T-helper 1 cell treated with Interleukin-12 subunit alpha and Interleukin-12 subunit beta and Interleukin-4 antibody, amounts not matched to agents 30 μg/mL and 1 μg/mL, for 36 hours (primary cell): Measurements from ENCODE around the gene FHOD3.

Source experiments
- H3K27ac Mint-ChIP-seq: one replicate; pipeline ENCODE4 v1.8.0; 2021; ENCODE audit warnings: mild to moderate bottlenecking, mixed read lengths
- H3K27me3 Mint-ChIP-seq: one replicate; pipeline ENCODE4 v1.8.0; 2021; ENCODE audit warnings: low read depth, mixed read lengths
- H3K36me3 Mint-ChIP-seq: one replicate; pipeline ENCODE4 v1.8.0; 2021; ENCODE audit warnings: low read depth, mixed read lengths
- H3K4me1 Mint-ChIP-seq: one replicate; pipeline ENCODE4 v1.8.0; 2021; ENCODE audit warnings: low read depth, mixed read lengths
- H3K4me3 Mint-ChIP-seq: one replicate; pipeline ENCODE4 v1.8.0; 2021; ENCODE audit warnings: mild to moderate bottlenecking, moderate library complexity, mixed read lengths
- H3K9me3 Mint-ChIP-seq: one replicate; pipeline ENCODE4 v1.8.0; 2021; ENCODE audit warnings: mixed read lengths

The FHOD3 gene

DNA sequence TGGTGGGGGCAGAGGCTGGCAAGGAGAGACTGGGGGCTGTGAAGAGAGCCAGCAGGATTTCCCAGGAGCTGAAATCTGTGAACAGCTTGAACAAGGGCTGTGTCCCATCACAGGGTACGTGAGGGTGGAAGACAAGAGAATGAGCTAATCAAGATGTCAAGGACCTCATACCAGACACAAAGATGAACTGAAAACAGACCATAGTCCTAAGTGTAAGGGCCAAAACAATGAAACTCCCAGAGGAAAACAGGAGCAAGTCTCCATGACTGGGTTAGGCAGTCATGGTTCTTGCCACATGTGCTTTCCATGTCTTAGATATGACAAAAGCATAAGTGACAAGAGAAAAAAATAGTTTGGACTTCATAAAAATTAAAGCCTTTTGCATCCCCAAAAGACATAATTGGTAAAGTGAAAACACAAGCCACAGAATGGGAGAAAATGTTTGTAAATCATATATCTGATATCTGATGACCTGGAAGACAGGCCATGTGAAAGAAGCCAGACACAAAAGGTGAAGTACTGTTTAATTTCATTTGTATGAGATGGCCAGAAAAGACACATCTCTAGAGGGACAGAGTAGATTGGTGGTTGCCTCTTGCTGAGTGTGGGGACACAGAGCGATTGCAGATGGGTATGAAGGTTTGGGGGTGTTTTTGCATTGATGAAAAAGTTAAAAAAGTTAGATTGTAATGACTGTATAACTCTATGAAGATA, 67.6 kb downstream of the FHOD3 start:
- no peaks in the 10 kb centered on the region for H3K9me3 Mint-ChIP-seq
- H3K36me3 Mint-ChIP-seq: no peaks in the 10 kb centered on the region
- no peaks in the 10 kb centered on the region for H3K27me3 Mint-ChIP-seq
- H3K4me1 Mint-ChIP-seq: no peaks in the 10 kb centered on the region
- H3K27ac Mint-ChIP-seq: no peak overlapping the region
- no peak overlapping the region for H3K4me3 Mint-ChIP-seq

DNA sequence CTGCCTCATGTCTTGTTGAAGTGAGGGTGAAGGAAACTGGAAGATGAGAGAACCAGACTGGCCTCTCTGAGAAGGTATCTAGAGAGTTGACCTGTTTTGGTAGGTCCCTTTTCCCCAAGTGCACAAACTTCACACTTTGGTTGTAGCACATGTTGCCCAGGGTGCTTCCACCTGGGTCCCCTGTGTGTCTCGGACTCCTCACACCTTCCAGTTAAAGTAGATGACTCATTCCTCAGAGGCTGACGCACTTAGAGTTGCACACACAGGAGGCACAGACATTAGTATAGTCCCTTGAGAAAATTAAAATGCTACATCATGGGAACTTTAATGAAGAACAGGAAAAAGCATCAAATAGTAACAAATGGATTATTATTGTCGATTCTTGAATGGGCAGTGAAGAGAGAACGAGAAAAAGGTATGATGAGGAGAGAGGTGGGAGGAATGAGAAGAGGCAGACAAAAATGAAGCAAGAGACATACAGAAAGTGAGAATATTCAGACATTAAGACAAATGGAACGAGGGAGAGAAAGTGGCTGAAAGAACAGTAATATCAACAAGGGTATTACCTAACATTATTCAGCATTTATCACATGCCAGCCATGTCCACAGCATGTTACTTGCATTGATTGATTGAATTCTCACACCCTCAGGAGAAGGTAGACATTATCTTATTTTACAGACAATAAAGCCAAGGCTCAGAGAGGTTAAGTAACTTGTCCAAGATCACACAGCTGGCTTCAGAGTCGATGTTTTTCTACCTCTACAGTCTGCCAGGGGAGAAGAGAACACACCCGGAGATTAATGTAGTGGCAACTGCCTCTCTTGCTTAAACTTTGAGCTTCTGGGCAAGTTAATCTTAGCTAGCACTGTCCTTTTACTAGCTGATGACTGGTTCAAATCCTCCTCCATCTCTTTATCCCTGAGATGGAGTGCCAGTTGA, 68.6 kb downstream of the FHOD3 start:
- H3K27ac Mint-ChIP-seq: no peak overlapping the region
- H3K9me3 Mint-ChIP-seq: no peaks in the 10 kb centered on the region
- no peaks in the 10 kb centered on the region for H3K36me3 Mint-ChIP-seq
- H3K27me3 Mint-ChIP-seq: peaks cover under 1% of the 10 kb centered on the region
- H3K4me1 Mint-ChIP-seq: no peaks in the 10 kb centered on the region
- H3K4me3 Mint-ChIP-seq: no peak overlapping the region

DNA sequence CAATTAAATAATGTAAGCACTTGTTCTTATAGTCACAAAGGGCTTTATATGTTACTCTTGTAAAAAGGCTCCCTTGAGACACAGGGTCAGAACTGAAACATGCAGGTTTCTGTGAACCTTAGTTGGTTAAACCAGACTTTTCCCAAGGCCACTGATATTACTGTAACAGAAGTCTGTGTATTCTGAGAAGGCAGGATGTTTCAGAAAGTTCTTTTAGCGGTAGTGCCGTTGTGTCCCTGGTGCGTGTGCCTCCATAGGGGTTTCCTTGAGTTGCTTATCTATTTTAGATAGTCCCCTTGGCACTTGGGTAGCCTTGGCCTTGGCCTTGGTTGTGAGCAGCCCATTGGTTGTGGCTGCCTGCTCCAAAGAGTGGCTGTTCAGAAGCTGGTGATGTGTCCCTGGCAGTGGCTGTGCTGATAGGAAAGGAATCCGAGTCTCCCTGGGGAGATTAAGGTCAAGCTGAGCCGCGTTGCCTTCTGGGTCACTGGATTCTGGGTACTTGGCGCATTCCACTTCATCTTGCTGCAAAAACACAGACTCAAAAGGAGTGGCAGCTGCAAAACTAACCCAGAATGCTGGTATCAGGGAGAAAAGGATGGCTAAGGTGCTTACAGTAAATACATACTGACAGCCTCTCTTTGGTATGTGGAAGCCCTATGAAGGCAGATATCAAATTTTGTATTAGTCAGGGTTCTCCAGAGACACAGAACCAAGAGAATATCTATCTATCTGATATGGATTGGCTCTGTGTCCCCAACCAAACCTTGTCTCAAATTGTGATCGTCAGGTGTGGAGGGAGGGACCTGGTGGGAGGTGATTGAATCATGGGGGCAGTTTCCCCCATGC, 69.7 kb downstream of the FHOD3 start:
- H3K27ac Mint-ChIP-seq: no peak overlapping the region
- H3K9me3 Mint-ChIP-seq: no peaks in the 10 kb centered on the region
- H3K4me3 Mint-ChIP-seq: no peak overlapping the region
- no peaks in the 10 kb centered on the region for H3K36me3 Mint-ChIP-seq
- peaks cover 4% of the 10 kb centered on the region for H3K27me3 Mint-ChIP-seq
- H3K4me1 Mint-ChIP-seq: no peaks in the 10 kb centered on the region

DNA sequence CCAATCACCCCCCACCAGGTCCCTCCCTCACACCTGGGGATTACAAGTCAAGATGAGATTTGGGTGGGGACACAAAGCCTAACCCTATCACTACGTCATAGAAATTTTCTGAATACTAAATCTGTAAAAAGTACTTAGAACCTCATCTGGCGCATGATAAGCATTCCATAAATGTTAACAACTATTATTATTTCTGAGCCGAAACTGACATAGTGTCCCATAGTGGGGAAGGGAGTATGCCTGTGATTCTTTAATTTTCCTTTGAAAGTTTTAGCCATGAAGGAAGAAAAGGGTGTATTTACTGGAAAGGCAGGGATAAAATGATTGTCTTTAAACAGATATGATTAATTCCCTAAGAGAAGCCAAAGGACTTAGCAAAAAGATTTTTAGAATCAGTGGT, 71.4 kb downstream of the FHOD3 start:
- Mint-ChIP-seq H3K36me3 (no peaks in the 10 kb centered on the region), H3K27ac (no peak overlapping the region), H3K4me1 (no peaks in the 10 kb centered on the region), H3K9me3 (no peaks in the 10 kb centered on the region), H3K27me3 (peaks cover 19% of the 10 kb centered on the region), H3K4me3 (no peak overlapping the region)

DNA sequence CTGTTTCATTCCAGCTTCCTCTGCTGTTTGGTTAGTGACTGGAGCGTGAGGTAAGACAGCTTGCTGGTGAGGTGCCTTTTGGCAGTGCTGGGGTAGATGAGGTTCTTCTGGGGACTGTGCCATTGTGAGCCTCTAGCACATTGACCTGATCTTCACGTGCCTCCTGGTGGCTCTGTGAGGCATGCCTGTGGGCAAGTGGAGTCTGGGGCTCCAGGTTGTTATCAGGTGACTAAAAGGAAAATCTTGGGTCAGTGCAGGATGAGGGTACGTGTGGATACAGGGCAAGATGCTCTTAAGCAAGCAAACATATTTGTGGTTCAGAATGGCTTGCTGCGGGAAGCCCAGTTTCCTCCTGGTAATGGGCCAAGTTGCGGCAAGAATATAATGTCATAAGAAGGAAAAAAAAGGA, 75.4 kb downstream of the FHOD3 start:
- peaks cover 26% of the 10 kb centered on the region for H3K27me3 Mint-ChIP-seq
- no peak overlapping the region for H3K27ac Mint-ChIP-seq

DNA sequence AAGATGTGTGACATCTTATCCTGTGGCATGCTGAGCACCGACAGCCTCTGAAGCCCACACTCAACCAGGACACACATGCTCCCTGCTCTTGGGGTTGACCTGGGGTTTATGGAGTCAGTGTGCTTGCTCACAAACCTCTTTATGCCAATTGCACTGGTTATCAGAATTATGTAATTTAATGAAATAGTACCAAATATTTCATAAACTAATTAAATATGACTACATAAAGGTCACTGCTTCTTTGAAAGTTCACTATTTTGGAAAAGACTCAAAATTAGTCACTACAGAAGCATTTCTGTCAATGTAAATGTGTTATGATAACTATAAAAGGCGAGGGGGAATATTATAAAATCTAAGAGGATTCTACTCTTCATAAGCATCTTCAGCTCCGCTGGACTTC, 76.7 kb downstream of the FHOD3 start:
- peaks cover 26% of the 10 kb centered on the region for H3K27me3 Mint-ChIP-seq
- no peak overlapping the region for H3K27ac Mint-ChIP-seq
- H3K9me3 Mint-ChIP-seq: no peaks in the 10 kb centered on the region
- no peak overlapping the region for H3K4me3 Mint-ChIP-seq
- no peaks in the 10 kb centered on the region for H3K36me3 Mint-ChIP-seq
- H3K4me1 Mint-ChIP-seq: no peaks in the 10 kb centered on the region

More for the DNA sequence above, 75.4 kb downstream of the FHOD3 start:
- no peak overlapping the region for H3K4me3 Mint-ChIP-seq
- no peaks in the 10 kb centered on the region for H3K9me3 Mint-ChIP-seq
- no peaks in the 10 kb centered on the region for H3K36me3 Mint-ChIP-seq
- H3K4me1 Mint-ChIP-seq: no peaks in the 10 kb centered on the region

DNA sequence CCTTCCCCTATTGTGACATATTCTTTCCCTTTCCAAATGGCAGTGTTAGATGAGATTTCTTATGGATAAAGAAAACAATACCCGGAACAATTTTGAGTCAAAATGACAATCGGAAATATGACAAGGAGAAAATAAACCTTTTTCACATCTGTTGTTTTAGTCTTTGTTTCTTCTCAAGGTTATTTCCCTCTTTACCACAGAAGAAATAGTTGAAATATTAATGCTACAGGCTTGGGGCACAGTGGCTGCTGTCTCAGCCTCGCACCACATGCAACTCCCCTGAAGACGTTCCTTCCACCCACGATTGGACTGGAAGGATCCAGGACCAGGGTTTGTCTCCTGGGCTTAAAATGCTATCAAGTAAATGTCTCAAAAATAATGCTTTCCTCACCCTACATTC, 77.6 kb downstream of the FHOD3 start:
- Mint-ChIP-seq H3K4me1 (no peaks in the 10 kb centered on the region), H3K9me3 (no peaks in the 10 kb centered on the region), H3K36me3 (no peaks in the 10 kb centered on the region), H3K27ac (no peak overlapping the region), H3K4me3 (no peak overlapping the region), H3K27me3 (peaks cover 26% of the 10 kb centered on the region)

DNA sequence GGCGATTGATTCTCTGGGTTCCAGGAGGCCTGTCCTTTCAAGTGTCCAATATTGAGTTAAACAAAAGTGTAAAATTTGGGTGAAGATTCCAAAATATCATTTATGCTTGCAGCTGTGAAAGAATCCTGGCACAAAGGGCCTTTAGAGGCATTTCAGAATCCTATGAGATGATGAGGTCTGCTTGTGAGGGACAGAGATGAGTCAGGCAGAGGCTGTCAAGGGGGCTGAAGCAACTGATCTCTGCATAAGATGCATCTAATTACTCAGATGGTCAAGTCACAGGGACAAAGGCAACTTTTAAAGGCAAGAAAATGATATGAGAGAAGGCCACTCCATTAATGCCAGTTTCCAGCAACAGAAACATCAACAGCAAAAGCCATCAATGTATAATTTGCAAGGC, 78.8 kb downstream of the FHOD3 start:
- no peak overlapping the region for H3K4me3 Mint-ChIP-seq
- no peaks in the 10 kb centered on the region for H3K36me3 Mint-ChIP-seq
- no peak overlapping the region for H3K27ac Mint-ChIP-seq
- H3K27me3 Mint-ChIP-seq: peaks cover 22% of the 10 kb centered on the region
- no peaks in the 10 kb centered on the region for H3K9me3 Mint-ChIP-seq
- no peaks in the 10 kb centered on the region for H3K4me1 Mint-ChIP-seq

DNA sequence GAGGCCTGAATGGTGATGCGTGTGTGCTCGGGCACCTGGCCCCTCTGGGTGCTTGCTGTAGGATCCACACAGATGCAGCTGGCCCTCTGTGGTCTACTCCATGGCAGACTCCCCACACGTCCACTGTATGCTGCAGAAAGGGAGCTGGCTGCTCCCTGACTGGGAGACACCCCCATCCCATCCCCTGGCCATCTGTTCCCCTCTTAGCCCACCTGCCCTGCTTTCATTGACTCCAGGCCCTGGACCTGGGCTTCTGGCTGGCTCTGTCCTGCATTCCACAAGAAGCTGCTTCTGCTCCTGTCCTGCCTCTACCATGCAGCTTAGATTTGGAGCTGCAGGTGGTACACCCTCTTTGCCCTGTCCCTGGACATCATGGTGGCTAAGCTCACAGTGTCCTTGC, 80.1 kb downstream of the FHOD3 start:
- Mint-ChIP-seq H3K27me3 (peaks cover 19% of the 10 kb centered on the region), H3K4me3 (no peak overlapping the region), H3K4me1 (no peaks in the 10 kb centered on the region), H3K36me3 (no peaks in the 10 kb centered on the region), H3K27ac (no peak overlapping the region), H3K9me3 (no peaks in the 10 kb centered on the region)

DNA sequence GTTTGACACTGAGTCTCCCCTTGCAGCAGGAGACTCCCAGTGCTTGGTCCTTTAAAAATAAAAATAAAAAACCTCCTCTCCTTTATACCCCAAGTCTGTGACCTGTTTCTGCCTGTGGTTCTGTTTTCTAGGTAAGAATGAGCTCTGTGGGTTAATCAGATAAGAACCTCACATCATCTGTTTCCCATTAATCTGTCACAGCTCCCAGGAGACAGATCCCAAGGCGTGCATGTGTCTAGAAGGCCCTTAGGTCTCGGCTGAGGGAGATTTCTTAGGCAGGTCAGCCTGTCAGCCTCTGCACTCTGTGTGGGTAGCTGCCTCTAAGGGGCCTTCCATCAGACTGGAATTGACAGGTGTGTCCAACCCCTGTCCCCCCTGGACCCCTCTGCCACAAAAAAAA, 80.7 kb downstream of the FHOD3 start:
- Mint-ChIP-seq H3K4me1 (no peaks in the 10 kb centered on the region), H3K27me3 (peaks cover 13% of the 10 kb centered on the region), H3K27ac (no peak overlapping the region), H3K4me3 (no peak overlapping the region), H3K36me3 (no peaks in the 10 kb centered on the region), H3K9me3 (no peaks in the 10 kb centered on the region)

DNA sequence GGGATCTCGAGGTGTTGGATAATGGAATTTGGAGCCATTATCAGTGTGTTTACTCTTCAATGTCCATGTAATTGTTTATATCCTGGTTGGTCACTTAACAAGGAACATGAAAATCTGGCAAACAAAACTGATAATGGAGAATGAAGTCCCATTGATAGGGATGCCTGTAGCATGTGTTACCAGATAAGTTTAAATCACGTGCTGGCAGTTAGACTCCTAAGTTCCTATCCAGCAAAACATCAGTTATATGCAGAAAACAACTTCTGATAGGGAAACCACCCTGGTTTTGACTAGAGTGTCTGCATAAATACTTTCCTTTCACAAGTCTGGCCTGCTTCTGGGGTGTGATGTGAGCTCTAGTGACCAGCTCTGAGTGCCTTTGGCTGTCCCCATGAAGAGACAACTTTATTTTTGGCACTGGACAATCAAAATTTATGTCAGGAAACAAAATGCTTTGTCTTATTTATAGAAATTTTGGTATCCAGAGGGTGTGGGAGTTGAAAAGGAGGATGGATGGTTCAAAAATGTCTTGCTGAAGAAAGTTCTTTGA, 82.0 kb downstream of the FHOD3 start:
- Mint-ChIP-seq H3K36me3 (no peaks in the 10 kb centered on the region), H3K27ac (no peak overlapping the region), H3K4me3 (no peak overlapping the region), H3K9me3 (no peaks in the 10 kb centered on the region), H3K27me3 (peaks cover 2% of the 10 kb centered on the region), H3K4me1 (no peaks in the 10 kb centered on the region)

DNA sequence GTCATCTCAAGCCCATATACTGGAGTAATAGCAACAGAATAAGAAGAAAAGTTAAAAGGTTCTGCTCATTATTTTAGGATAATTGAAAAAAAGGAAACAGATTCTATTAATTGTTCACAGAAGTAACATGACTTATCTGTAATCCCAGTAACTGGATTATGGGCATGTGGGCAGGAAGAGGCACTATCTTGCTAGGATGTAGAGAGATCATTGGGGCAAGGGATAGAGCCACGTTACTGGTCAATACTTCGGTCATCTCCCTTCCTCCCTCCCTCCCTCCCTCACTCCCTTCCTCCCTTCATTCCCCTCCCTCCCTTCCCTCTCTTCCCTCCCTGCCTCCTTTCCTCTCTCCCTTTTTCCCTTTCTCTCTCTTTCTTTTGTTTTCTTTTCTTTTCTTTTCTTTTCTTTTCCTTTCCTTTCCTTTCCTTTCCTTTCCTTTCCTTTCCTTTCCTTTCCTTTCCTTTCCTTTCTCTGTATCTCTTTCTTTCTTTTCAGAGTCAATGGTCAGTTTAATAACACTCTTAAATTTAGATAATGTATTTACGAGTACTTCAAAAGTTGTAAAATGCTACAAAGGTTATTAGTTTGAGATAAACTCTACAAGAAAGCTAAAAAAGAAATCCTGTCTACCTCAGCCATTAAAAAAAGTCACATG, 82.8 kb downstream of the FHOD3 start:
- H3K4me3 Mint-ChIP-seq: no peak overlapping the region
- no peaks in the 10 kb centered on the region for H3K36me3 Mint-ChIP-seq
- H3K27me3 Mint-ChIP-seq: no peaks in the 10 kb centered on the region
- no peak overlapping the region for H3K27ac Mint-ChIP-seq
- no peaks in the 10 kb centered on the region for H3K4me1 Mint-ChIP-seq
- H3K9me3 Mint-ChIP-seq: no peaks in the 10 kb centered on the region

DNA sequence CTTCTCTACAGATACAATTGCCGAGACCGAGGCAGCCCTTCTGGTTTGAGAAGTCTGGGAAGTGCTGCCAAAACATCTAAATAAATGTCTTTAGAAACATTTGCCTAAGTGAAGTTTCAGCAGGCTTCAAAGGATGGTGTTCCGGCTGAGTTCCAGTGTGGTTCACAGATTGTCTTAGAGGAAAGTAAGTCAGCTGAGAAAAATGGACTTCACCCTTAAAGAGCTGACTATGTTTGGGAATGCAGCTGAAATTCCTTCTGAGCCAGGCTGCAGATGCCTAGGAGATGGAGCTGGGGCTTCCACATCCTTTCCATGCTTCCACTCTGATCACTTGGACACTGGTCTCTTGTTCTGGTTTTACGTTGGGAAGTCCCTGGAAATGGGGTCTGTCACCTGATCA, 83.6 kb downstream of the FHOD3 start:
- Mint-ChIP-seq H3K27me3 (no peaks in the 10 kb centered on the region), H3K27ac (no peak overlapping the region), H3K4me1 (no peaks in the 10 kb centered on the region), H3K9me3 (no peaks in the 10 kb centered on the region), H3K4me3 (no peak overlapping the region), H3K36me3 (no peaks in the 10 kb centered on the region)

DNA sequence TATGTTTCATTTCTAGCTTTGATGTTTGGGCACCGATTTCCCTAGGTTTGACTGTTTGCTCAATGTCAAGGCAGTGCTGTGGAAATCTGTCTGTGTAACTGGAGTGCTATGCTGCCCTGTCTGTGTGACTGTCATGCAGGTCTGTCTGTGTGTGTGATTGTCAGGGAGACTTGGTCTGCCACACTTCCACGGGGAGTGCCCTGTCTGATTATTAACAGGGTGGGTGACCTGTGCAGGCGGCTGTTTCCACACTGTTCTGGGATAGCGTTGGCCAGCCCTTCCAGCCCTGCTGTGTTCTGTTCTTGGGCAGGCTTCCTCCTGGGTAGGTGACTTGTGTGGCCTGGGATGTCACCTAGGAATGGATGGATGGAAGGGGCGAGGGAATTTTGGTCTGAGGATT, 85.3 kb downstream of the FHOD3 start:
- no peak overlapping the region for H3K4me3 Mint-ChIP-seq
- no peaks in the 10 kb centered on the region for H3K4me1 Mint-ChIP-seq
- H3K36me3 Mint-ChIP-seq: no peaks in the 10 kb centered on the region
- no peaks in the 10 kb centered on the region for H3K27me3 Mint-ChIP-seq
- H3K9me3 Mint-ChIP-seq: no peaks in the 10 kb centered on the region
- no peak overlapping the region for H3K27ac Mint-ChIP-seq
